Pancreas (tissue), 10 donors: Measurements from ENCODE around the gene APBA2. TPM values are rescaled to one million over a fixed set of nuclear protein-coding genes. Genes with fewer than 3 reads are reported as not detected.

Source experiments
- ATAC-seq, 4 donors: fragments of 200-7000 bp; cut with Tn5 transposase; one replicate each; pipeline versions ENCODE4 v1.8.0 to v1.9.1; 2020; ENCODE audit warnings: mild to moderate bottlenecking in 4 of 4, moderate library complexity in 4 of 4
- DNase-seq, 6 donors: peaks; one replicate each; pipeline ENCODE4 v3.0.0-alpha.2; 2020
- FAIRE-seq: peaks from 2 replicates; lab custom pipeline; 2012; peaks lifted over from hg19 to GRCh38; lab: Jason Lieb, UNC
- H3K27ac ChIP-seq, 4 donors: fragments of 200-600 bp; sonication (generic); 1 replicate in 3 of 4; 2 replicates in 1 of 4; pipeline versions ENCODE4 v1.5.0 to v1.8.0; 2020
- H3K27me3 ChIP-seq, 4 donors: fragments of 200-600 bp; one replicate each; pipeline ENCODE4 v1.8.0; 2021
- H3K36me3 ChIP-seq, 3 donors: fragments of 200-600 bp; sonication (generic) in 1 of 3; one replicate each; pipeline versions ENCODE4 v1.5.0 to v1.8.0; 2020 to 2021
- H3K4me1 ChIP-seq, 3 donors: fragments of 200-600 bp; one replicate each; pipeline ENCODE4 v1.8.0; 2021
- H3K4me3 ChIP-seq, 4 donors: fragments of 200-600 bp; sonication (generic) in 2 of 4; one replicate each; pipeline versions ENCODE4 v1.5.0 to v1.8.0; 2020 to 2021
- H3K9me3 ChIP-seq, 4 donors: fragments of 200-600 bp; one replicate each; pipeline ENCODE4 v1.8.0; 2021
- CTCF ChIP-seq, 4 donors: fragments of 200-600 bp; sonication (generic) in 3 of 4; IDR thresholded peaks; one replicate each; pipeline versions ENCODE4 v1.5.0 to v1.8.0; 2021; ENCODE audit warnings: antibody characterized with exemption in 4 of 4
- WGBS, 2 donors: extraction: QIAGEN DNeasy Blood & Tissue Kit; methylation state at CpG; one replicate each; pipeline ENCODE4 v1.1.7; 2013; 5-methylcytosine and 5-hydroxymethylcytosine counted together
- intact Hi-C, 3 donors: fragments of 100-400 bp; cut with DNase I; formaldehyde crosslinking; loops; one replicate each; pipeline versions ENCODE4 v1.11.1 to v1.14.2; 2022
- polyA plus RNA-seq, 2 donors: library from polyadenylated mRNA; stranded (reverse); fragments of 200-250 nt; gene quantifications; one replicate each; pipeline ENCODE4 v1.2.3, GENCODE V29; 2013
- total RNA-seq, 6 donors: library from RNA; stranded (reverse); fragmentation: NEBNext Ultra II Directional in 4 of 6; extraction: Animal tissue kit (Norgen Biotek cat#: 25700) in 4 of 6; gene quantifications; one replicate each; pipeline versions ENCODE4 v1.2.1 to v1.2.4, GENCODE V29; 2021 to 2023
- donor health status: healthy with polysubstance abuse.
- donor health status: DM: no; HTN: no; CAD: no; lungs with moderate emphysema.
- donor health status: DM: no; HTN: no; CAD: no.
- donor health status: control.
- donor health status: control.
- donor health status: Bipolar disorder and iron deficiency.
- donor health status: DM: yes; HTN: yes; CAD: no.
- donor health status: DM: no; HTN: no; CAD: no.
- donor health status: DM: no; HTN: no; CAD: no.
- donor health status: DM: yes; HTN: yes; CAD: no.

APBA2 gene
- total and polyA plus RNA-seq, 8 donors: 3.9 to 10.3 (median 6.7) TPM

DNA sequence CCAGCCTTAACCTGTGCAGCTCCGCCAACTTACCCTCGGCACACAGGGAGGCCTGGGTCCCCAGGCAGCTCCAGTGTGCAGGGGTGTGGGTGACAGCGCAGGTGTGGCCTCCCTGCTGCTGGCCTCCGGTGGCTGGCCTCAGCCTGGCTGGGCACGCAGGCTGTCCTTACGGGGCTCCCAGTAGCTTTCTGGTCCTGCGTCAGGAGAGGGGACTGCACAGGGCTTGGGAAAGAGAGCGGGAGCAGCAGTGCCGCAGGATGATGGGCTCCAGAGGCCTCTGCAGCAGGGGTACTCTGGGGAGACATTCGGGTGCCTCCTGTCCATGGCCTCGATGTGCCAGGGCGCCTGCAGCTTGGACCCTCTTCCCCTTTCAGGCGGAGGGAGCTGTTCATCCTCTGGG lies 9.4 kb downstream of the APBA2 start:
- no peak for TF ChIP-seq CTCF (IDR thresholded peaks at IDR 0.05)
- Histone ChIP-seq H3K27me3 (no peaks in the 10 kb centered on the region), H3K27ac (no peak overlapping the region), H3K36me3 (no peaks in the 10 kb centered on the region), H3K9me3 (no peaks in the 10 kb centered on the region), H3K4me1 (peaks cover 0 to 3% (median 0%) of the 10 kb centered on the region in 3 donors), H3K4me3 (no peak overlapping the region)
- no peak for ATAC-seq
- FAIRE-seq: no peak
- DNase-seq: no peak
- 93 to 97% methylated on average over 13 of the region's 13 CpGs for WGBS, 2 donors
- intact Hi-C loops: loop anchor here in 1 of 3 donors (10.0 kb wide), 1 partner anchor 60 kb away; no protein-coding TSS in a partner anchor

DNA sequence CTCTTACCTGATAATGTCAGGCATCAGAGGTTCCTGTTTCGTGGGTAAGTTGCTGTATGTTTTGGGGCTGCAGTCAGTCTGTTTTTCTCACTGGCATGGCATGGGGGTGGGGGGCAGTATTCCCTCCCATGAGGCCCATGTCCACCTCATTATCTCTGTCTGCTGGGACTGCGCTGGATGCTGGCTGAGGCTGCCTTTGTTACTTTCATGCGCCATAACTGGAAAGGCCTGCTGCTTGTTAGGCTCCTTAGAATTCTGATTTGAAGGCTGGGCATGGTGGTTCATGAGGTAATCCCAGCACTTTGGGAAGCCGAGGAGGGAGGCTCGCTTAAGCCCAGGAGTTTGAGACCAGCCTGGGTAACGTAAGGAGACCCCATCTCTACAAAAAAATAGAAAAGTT lies 9.8 kb downstream of the APBA2 start:
- Histone ChIP-seq H3K4me3 (no peak overlapping the region), H3K36me3 (no peaks in the 10 kb centered on the region), H3K27me3 (no peaks in the 10 kb centered on the region), H3K27ac (no peak overlapping the region), H3K9me3 (no peaks in the 10 kb centered on the region), H3K4me1 (peaks cover 0 to 3% (median 0%) of the 10 kb centered on the region in 3 donors)
- intact Hi-C loops: loop anchor here in 1 of 3 donors (10.0 kb wide), 1 partner anchor 59 kb away; no protein-coding TSS in a partner anchor
- WGBS, 2 donors: 85 to 94% methylated on average over 6 of the region's 6 CpGs
- no peak for TF ChIP-seq CTCF (IDR thresholded peaks at IDR 0.05)
- FAIRE-seq (no peak), ATAC-seq (no peak), DNase-seq (no peak)

DNA sequence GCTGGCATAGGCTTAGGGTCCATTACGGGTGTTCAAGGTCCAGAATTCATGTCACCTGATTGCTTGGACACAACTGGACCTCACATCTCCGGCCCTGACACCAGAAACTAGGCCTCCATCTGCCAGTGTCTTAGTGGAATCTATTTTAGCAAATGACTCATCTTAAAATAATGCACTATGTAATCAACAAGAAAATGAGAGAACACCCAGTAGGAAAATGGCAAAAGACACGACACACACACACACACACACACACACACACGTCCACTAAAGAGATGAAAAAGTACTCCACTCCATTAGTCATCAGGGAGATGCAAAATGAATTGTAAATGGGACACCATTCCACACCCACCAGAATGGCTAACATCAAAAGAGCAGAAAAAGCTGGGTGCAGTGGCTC lies 11.2 kb downstream of the APBA2 start:
- no peak overlapping the region for H3K27ac ChIP-seq
- peaks cover 0 to 3% (median 0%) of the 10 kb centered on the region in 3 donors for H3K4me1 ChIP-seq
- TF ChIP-seq CTCF (IDR thresholded peaks at IDR 0.05): no peak
- H3K36me3 ChIP-seq: no peaks in the 10 kb centered on the region
- DNase-seq (no peak), FAIRE-seq (no peak), ATAC-seq (peak in 1 of 4 donors; percentile 17)
- intact Hi-C loops: loop anchor here in 1 of 3 donors (10.0 kb wide), 1 partner anchor 58 kb away; no protein-coding TSS in a partner anchor
- WGBS, 2 donors: 84 to 86% methylated on average over 4 of the region's 4 CpGs
- no peaks in the 10 kb centered on the region for H3K27me3 ChIP-seq
- no peak overlapping the region for H3K4me3 ChIP-seq
- no peaks in the 10 kb centered on the region for H3K9me3 ChIP-seq

- no peak overlapping the region for H3K4me3 ChIP-seq
- H3K9me3 ChIP-seq: no peaks in the 10 kb centered on the region
- ATAC-seq (no peak), FAIRE-seq (no peak), DNase-seq (no peak)
- no peaks in the 10 kb centered on the region for H3K27me3 ChIP-seq
- WGBS, 2 donors: 87 to 93% methylated on average over 13 of the region's 13 CpGs
- intact Hi-C loops: loop anchor here in 1 of 3 donors (10.0 kb wide), 1 partner anchor 57 kb away; no protein-coding TSS in a partner anchor
- no peaks in the 10 kb centered on the region for H3K36me3 ChIP-seq
- TF ChIP-seq CTCF (IDR thresholded peaks at IDR 0.05): no peak
- no peaks in the 10 kb centered on the region for H3K4me1 ChIP-seq
- no peak overlapping the region for H3K27ac ChIP-seq
These were observed 12.2 kb downstream of the APBA2 start for GRCh38 chr15:28897861-28898585.
